SU-DHL-6 (cell line): ENCODE results near the gene SLC39A9.

ENCODE experiments used
- CTCF ChIP-seq: fragments of 200-600 bp; sonication (generic); IDR thresholded peaks from one replicate; pipeline ENCODE4 v1.5.1; 2017; ENCODE audit warnings: antibody characterized with exemption, mild to moderate bottlenecking, low read length, moderate library complexity; ENCODE audit not compliant: insufficient read depth, poor library complexity, severe bottlenecking
- EZH2phosphoT487 ChIP-seq: fragments of 200-600 bp; sonication (generic), shearing (Covaris generic); conservative IDR thresholded peaks from 2 replicates; pipeline ENCODE4 v1.6.1; 2018; ENCODE audit warnings: mild to moderate bottlenecking, antibody characterized with exemption, low read length, moderate library complexity, mixed read lengths

- TF ChIP-seq CTCF (no peak), EZH2phosphoT487 (no peak)
Measured at GRCh38 chr14:69480136-69480535, 81.6 kb downstream of the SLC39A9 start.
